Erythroblast (primary cell): ENCODE data around the gene IRAK2.

Experiments
- DNase-seq, 2 experiments: peaks; one replicate each; lab custom pipeline; 2025; lab: John Stamatoyannopoulos, UW
- GATA1 ChIP-seq: IDR thresholded peaks from 2 replicates; pipeline ENCODE4 v1.6.1; 2011; ENCODE audit warnings: low read depth, mild to moderate bottlenecking, control low read depth, low read length, moderate library complexity
- POLR2A ChIP-seq: IDR thresholded peaks from 2 replicates; pipeline ENCODE4 v1.6.1; 2011; ENCODE audit warnings: mild to moderate bottlenecking, low read length

IRAK2 gene

DNA sequence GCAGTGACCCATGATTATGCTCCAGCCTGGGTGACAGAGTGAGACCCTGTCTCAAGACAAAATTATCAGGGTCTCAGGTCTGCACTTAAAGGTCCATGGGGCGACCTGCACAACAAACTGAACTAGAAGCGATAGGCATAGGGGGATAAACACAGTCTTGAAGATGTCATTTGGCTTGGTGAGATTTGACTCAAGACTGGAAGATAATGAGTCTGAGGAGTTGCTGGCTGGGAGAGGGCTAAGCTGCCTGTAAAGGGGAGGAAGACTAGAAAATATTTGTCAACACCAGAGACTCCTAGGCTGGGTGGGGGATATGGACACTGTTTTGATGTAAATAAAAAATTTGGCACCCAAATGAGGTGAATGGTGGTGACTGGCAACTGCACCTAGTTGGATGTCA lies 108.3 kb downstream of the IRAK2 start:
- TF ChIP-seq POLR2A (no peak), GATA1 (no peak)
- DNase-seq = no peak

DNA sequence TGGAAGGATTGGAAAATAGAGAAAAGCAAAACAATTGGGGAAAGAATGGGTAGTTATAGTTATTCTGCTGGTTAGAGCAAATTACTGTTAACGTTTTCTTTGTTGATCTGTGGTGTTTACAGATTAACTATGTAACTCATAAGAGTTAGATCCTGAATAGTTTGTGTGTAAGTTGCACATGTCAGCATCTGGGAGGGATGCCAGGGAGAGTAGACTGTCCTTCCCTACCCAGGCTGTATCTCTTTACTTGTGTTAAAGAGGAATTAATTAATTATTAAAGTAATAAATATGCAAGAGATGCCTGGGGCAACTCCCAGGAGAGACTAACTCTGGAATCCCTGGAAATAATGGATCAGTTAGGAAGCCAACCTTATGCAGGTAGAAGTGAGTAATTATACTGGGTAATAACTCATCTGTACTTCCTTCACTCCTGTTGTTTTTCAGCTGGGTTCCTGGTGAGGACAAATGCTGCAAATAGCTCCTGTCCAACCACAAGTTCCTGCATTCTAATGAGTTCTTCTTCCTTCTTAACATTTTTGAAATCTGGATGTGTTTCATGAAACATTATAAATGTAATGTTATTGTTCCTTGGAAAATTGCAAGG lies 109.1 kb downstream of the IRAK2 start:
- DNase-seq = no peak
- TF ChIP-seq GATA1 = no peak
- no peak for TF ChIP-seq POLR2A

DNA sequence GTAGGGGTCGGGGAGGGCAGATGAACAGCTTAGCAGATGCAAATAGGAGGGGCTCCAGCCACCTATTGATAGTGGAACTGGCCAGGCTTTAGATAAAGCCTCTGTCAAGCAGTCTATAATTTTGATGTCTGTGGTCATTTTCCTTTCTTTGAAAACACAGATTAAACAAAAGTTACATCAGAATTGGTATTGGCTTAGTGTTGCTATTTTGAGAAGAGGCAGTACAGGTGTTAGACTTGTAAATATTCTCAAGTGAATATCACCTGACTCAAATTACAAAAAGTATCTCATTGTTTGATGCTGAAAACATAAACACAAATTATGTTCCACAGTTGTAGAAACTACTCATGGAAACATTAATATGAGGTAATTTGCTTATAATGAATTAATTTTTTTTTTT lies 109.9 kb downstream of the IRAK2 start:
- peak in 1 of 2 experiments; percentile 22 for DNase-seq
- TF ChIP-seq POLR2A (no peak), GATA1 (no peak)

DNA sequence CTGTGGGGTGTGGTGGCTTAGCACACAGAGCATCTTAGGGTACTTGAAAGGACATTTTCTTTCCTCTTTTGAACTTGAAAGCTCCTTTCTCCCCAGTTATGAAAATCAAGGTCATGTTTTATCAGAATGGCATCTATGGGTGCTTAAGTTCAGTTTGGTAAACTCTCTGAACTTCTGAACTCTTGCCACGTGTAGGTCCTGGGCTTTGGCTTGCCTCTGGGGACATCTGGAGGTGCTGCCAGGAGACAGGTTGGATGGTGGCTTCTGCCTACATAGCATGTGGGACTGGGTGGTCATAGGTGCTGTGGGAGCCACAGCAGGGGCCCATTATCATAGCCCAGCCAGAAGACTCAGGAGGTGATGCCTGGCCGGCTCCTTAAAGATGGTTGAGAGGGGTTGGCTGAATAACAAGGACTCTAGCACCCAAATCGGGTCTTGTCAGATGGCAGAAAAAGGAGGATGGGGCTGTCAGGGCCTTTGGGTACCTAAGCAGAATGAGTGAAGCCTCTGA lies 112.5 kb downstream of the IRAK2 start:
- TF ChIP-seq POLR2A (no peak), GATA1 (no peak)

DNA sequence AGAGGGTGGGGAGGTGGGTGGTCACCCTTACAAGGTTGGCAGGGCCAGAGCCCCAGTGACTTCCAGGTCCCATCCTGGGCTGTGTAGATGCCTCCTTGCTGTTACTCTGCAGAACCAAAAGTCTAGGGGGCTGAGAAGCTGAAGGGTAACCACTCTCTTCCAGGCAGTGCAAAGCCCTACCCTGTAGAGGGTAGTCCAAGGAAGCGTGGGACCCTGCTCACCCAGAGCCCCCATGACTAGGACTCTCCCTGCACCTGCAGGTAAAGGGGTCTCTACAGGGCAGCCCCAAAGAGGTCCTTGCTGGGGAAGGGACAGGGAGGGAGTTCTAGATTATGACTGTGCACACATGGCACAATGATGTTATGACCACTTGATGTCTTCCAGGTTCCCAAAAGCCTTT lies 113.8 kb downstream of the IRAK2 start:
- TF ChIP-seq POLR2A (no peak), GATA1 (no peak)
- no peak for DNase-seq

More for the DNA sequence above, 112.5 kb downstream of the IRAK2 start:
- no peak for DNase-seq

DNA sequence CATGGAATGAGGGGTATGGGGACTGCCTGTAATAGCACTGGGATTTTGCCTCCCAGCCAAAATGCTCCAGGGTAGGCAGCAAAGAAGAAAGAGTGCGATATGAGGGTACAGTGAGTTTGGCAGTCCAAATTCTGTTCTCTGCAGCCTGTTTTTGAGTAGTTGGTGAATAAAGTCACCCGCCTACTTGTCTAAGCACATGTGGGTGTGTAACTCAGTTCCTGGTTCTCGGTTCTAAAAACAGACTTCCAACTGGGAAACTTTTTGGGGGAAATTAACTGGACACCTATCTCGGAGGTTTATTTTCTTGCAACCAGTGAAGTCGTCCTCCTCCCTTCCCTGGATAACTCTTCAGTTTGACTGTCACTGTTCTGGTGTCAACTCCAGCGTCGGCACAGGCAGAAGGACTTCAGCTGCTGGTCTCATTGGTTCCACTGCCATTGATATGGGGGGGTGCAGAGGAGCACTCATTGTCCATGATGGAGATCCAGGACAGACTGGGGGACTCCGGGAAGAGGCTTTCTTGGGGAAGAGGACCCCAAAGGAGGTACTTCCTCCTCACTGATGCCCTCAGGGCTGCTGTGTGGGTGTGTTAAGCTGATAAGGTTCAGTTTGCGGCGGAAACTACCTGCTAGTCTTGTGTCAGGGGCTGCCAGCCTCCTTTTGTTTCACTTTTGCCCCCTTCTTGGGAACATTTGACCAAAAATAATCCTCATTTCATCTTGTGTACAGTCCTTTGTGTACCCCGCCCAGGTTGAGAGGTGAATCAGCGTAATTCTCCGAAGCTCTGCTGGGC lies 114.9 kb downstream of the IRAK2 start:
- DNase-seq = peak in 1 of 2 experiments; percentile 39

DNA sequence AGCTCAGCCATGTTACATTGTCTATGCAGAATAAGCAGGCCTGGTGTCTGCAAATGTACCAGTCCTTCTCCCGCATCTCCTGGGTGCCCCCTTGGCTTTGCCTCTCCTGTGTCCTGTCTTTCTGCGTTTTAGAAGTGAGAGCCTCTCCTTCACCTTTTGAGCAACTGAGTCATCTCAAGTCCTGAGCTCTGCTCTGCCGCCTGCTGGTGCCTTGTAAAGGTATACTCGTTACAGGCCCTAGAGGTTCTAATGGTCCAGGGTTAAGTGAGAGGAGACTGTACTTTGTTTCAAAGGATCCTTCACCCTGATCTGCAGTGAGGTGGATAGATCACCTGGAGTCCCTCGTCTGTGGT lies 115.4 kb downstream of the IRAK2 start:
- peak in 1 of 2 experiments; percentile 39 for DNase-seq
- no peak for TF ChIP-seq POLR2A
- TF ChIP-seq GATA1 = no peak

More for the DNA sequence above, 114.9 kb downstream of the IRAK2 start:
- TF ChIP-seq POLR2A = no peak
- TF ChIP-seq GATA1 = no peak

DNA sequence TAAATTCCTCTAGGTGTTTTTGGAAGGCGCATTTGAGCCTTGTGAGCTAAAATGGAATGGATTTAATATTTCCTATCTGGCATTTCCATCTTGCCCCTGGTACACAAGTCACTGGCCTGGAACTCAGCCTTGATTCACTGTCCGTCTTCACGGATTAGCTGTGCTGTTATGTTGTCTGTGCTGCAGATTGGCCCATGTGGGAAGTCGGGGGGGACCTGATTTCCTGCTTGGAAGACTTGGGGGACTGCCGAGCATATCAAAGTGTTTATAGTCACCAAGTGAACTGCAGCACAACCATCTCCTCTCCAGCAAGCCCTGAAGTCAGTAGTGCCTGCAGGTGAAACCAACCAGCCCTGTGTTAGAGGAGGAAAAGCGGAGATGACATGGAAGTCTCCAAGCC lies 115.9 kb downstream of the IRAK2 start:
- no peak for TF ChIP-seq GATA1
- TF ChIP-seq POLR2A = no peak
- no peak for DNase-seq

DNA sequence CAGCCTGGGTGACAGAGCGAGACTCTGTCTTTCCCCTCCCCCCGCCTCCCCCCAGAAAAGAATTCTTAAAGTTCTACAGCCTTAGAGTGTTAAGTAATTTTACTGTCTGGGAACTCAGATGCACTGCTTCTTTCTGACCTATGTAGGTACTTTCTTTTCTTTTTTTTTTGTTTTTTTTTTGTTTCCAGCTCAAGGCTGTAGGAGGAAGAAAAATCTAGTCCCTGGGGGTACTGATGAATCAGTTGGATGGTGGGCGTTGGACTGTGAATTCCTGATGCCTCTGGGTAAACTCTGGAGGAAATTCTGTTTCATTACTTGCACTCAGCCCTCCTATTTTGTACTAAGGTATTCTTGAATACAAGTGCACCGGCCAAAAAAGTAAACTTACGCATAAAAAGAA lies 117.2 kb downstream of the IRAK2 start:
- TF ChIP-seq POLR2A = no peak
- no peak for TF ChIP-seq GATA1
- DNase-seq = no peak

DNA sequence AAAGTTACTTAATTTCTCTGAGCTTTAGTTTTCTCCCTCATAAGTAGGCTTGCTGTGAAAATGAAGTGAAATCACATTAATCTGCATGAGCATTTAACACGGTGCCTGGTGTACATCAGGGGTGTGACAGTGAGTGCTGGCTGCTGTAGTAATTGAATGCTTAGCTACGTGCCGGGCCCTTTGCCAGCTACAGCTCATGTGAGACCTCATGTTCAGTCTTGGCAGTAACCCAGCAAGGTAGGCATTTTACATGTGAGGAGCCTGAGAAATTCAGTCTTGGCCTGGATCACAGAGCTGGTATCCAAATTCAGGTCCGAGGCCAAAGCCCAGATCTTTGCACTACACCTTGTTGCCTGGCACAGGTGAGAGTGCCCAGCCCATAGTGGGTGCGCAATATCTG lies 118.9 kb downstream of the IRAK2 start:
- DNase-seq = peak; percentile 11 to 15
- TF ChIP-seq GATA1 (no peak), POLR2A (no peak)

DNA sequence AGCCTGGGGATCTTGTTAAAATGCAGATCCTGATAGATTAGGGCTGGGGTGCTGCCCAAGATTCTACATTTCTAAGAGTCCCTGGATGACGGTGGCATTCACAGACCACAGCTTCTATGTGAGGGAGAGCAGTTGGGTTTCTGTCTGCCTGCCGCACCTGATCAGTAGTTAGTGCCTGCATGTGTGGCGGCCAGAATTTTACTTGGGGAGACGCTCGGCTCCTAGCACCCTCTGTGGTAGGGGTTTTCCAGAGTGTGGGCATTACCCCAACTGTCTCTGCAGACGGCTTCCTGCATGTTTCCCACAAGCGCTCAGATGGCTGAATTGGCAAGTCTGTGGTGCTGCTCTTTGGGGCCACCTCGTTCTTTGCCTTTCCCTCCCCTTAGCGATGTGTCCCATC lies 119.8 kb downstream of the IRAK2 start:
- no peak for TF ChIP-seq GATA1
- TF ChIP-seq POLR2A = no peak
- DNase-seq = no peak

DNA sequence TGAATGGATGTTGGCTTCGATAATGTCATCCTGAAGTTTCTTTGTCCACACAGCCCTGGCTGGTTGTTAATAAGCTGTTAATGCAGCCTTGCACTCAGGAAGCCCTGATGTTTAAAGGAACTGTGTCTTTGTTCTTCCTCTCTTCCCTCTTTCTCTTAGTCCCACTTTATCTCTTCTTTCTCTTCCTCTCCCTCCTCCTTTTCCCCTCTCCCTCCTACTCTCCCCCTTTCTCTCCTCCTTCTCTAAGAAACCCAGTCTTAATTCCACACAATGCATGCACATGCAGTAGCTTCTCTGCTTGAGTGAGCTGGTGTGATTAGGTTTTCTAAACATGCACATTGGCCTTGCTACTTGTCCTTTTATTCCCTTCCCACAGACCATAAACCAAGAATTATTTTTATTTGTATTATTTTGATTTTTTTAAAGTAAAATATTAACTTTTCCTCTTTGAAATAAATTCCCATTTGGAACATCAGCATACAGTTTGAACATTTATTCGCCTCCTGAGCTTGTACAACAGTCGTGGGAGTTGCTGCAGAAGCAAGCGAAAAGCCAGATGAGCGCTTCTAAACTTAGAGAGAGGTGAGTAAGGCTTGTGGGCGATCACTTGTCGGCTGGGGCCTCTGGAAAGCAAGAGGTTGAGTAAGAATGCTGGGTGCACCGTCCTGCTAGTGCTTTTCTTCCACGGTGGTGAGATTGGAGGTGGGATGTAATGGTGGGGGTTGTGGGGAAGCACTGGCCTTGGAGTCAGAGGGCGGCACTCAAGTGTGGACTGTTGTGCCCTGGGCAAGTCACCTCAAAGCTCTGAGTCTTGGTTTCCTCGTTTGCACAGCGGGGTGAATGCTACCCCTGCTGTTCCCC lies 120.8 kb downstream of the IRAK2 start:
- DNase-seq = no peak
- no peak for TF ChIP-seq GATA1
- no peak for TF ChIP-seq POLR2A

DNA sequence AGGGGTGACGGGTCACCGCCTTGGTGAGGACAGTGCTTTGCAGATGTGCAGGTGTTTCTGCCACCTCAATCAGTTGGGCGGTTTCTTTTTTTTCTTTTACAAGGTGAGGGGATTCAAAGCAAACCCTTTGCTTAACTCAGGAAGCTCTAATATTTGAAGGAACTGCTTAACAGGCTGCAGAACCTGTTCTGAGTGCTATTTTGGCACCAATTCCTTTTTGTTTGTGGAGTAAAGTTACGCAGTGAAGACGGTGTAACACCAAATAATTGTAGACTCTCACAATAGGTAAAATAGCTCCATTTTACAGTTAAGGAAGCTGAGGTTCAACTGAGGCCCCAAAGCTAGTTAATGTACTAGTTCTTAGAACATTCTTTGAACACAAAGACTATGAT lies 121.4 kb downstream of the IRAK2 start:
- TF ChIP-seq GATA1 = no peak
- TF ChIP-seq POLR2A = no peak

More for the DNA sequence above, 121.4 kb downstream of the IRAK2 start:
- no peak for DNase-seq
